WTC11 (cell line): ENCODE measurements around the gene PDIA6. TPM values are rescaled to one million over a fixed set of nuclear protein-coding genes. Genes with fewer than 3 reads are reported as not detected.
"Not testable (repeated sequence)": the region's sequence is repeated elsewhere in the genome, so short reads cannot be mapped to it uniquely, and the experiment has no call there.

Experiments
- ATAC-seq: fragments of 200-7000 bp; cut with Tn5 transposase; 2 replicates; pipeline ENCODE4 v1.10.0; 2021; ENCODE audit warnings: mild to moderate bottlenecking, moderate library complexity
- CTCF ChIA-PET: fragments of 300-600 bp; sonication (Branson Sonifier 250); formaldehyde crosslinking; loops from one replicate; lab custom pipeline; 2021; ENCODE audit warnings: antibody characterized with exemption; lab: Charles Lee
- POLR2A ChIA-PET: fragments of 350-600 bp; sonication (Branson Sonifier 250); formaldehyde crosslinking; loops from one replicate; lab custom pipeline; 2021; ENCODE audit warnings: antibody characterized with exemption; lab: Charles Lee
- DNase-seq: peaks from one replicate; pipeline ENCODE4 v3.0.0; 2021; ENCODE audit warnings: low spot score
- H3K27ac Mint-ChIP-seq: 2 replicates; pipeline ENCODE4 v1.8.0; 2021; ENCODE audit warnings: mixed read lengths
- H3K27me3 Mint-ChIP-seq: 2 replicates; pipeline ENCODE4 v1.8.0; 2021; ENCODE audit warnings: low read depth, mild to moderate bottlenecking, moderate library complexity, mixed read lengths
- H3K36me3 Mint-ChIP-seq: 2 replicates; pipeline ENCODE4 v1.8.0; 2021; ENCODE audit warnings: mixed read lengths
- H3K4me1 Mint-ChIP-seq: 2 replicates; pipeline ENCODE4 v1.8.0; 2022; ENCODE audit warnings: mixed read lengths
- H3K4me3 Mint-ChIP-seq: 2 replicates; pipeline ENCODE4 v1.8.0; 2021; ENCODE audit warnings: mild to moderate bottlenecking, moderate library complexity, mixed read lengths
- H3K9me3 Mint-ChIP-seq: 2 replicates; pipeline ENCODE4 v1.8.0; 2021; ENCODE audit warnings: mixed read lengths
- CDX4 ChIP-seq: fragments of 250-450 bp; sonication (Bioruptor Pico); IDR thresholded peaks from 2 replicates; pipeline ENCODE4 v1.9.0; 2021; ENCODE audit warnings: moderate library complexity, mild to moderate bottlenecking, inconsistent platforms, borderline replicate concordance
- JAZF1 ChIP-seq: fragments of 250-450 bp; sonication (Bioruptor Pico); IDR thresholded peaks from 2 replicates; pipeline ENCODE4 v1.9.0; 2021; ENCODE audit warnings: moderate library complexity, mild to moderate bottlenecking, inconsistent platforms
- OVOL2 ChIP-seq: fragments of 250-450 bp; sonication (Bioruptor Pico); IDR thresholded peaks from 2 replicates; pipeline ENCODE4 v1.9.0; 2021; ENCODE audit warnings: mild to moderate bottlenecking, borderline replicate concordance
- PRRX2 ChIP-seq: fragments of 250-450 bp; sonication (Bioruptor Pico); IDR thresholded peaks from 2 replicates; pipeline ENCODE4 v1.8.0; 2021; ENCODE audit warnings: mild to moderate bottlenecking
- SMAD4 ChIP-seq: sonication (generic); formaldehyde crosslinking; IDR thresholded peaks from 2 replicates; pipeline ENCODE4 v1.8.0; 2022; ENCODE audit warnings: mild to moderate bottlenecking, missing genetic modification reagents
- TCF7 ChIP-seq: sonication (generic); formaldehyde crosslinking; IDR thresholded peaks from 2 replicates; pipeline ENCODE4 v1.8.0; 2022; ENCODE audit warnings: mild to moderate bottlenecking, low read depth, missing genetic modification reagents, moderate library complexity
- TP53 ChIP-seq: sonication (generic); formaldehyde crosslinking; IDR thresholded peaks from 2 replicates; pipeline ENCODE4 v1.8.1; 2023; ENCODE audit warnings: mild to moderate bottlenecking, missing genetic modification reagents
- USF2 ChIP-seq: sonication (generic); formaldehyde crosslinking; IDR thresholded peaks from 2 replicates; pipeline ENCODE4 v1.8.1; 2023; ENCODE audit warnings: mild to moderate bottlenecking, missing genetic modification reagents, moderate library complexity
- ZNF121 ChIP-seq: sonication (generic); formaldehyde crosslinking; IDR thresholded peaks from 2 replicates; pipeline ENCODE4 v1.8.0; 2023; ENCODE audit warnings: missing genetic modification reagents
- ZNF219 ChIP-seq: sonication (generic); formaldehyde crosslinking; IDR thresholded peaks from 2 replicates; pipeline ENCODE4 v1.8.0; 2023; ENCODE audit warnings: missing genetic modification reagents, mild to moderate bottlenecking, borderline replicate concordance
- ZNF263 ChIP-seq: sonication (generic); formaldehyde crosslinking; IDR thresholded peaks from 2 replicates; pipeline ENCODE4 v1.8.1; 2022; ENCODE audit warnings: low read depth, mild to moderate bottlenecking, moderate library complexity, missing genetic modification reagents
- ZNF671 ChIP-seq: fragments of 250-450 bp; sonication (Bioruptor Pico); IDR thresholded peaks from 2 replicates; pipeline ENCODE4 v1.8.0; 2021; ENCODE audit warnings: mild to moderate bottlenecking
- total RNA-seq: library from RNA; stranded (reverse); gene quantifications from 3 replicates; pipeline ENCODE4 v1.2.3, GENCODE V29; 2021
- TF ChIP-seq, protein P1 (sequence below): fragments of 250-450 bp; sonication (Bioruptor Pico); IDR thresholded peaks from 2 replicates; pipeline ENCODE4 v1.9.0; 2021; ENCODE audit warnings: mild to moderate bottlenecking
- TF ChIP-seq, protein P2 (sequence below): sonication (generic); formaldehyde crosslinking; IDR thresholded peaks from 2 replicates; pipeline ENCODE4 v1.8.0; 2023; ENCODE audit warnings: mild to moderate bottlenecking, missing genetic modification reagents
- TF ChIP-seq, protein P3 (sequence below): sonication (generic); formaldehyde crosslinking; IDR thresholded peaks from 2 replicates; pipeline ENCODE4 v1.8.0; 2022; ENCODE audit warnings: missing genetic modification reagents

The PDIA6 gene
- total RNA-seq, 1 experiment from 2014 or later, result 331 TPM

- H3K9me3 Mint-ChIP-seq, H3K4me3 Mint-ChIP-seq, H3K27me3 Mint-ChIP-seq, DNase-seq, CTCF ChIA-PET, H3K27ac Mint-ChIP-seq, ATAC-seq, POLR2A ChIA-PET: not testable (repeated sequence)
- Mint-ChIP-seq H3K4me1 (peaks cover 22% of the 10 kb centered on the region), H3K36me3 (peaks cover 45% of the 10 kb centered on the region)
- peak; percentile 42; the same call in 1 of the 2 replicates for TF ChIP-seq ZNF121
Observed at GRCh38 chr2:10805990-10806389, 6.6 kb downstream of the PDIA6 start.

GRCh38 chr2:10802657-10803056 is 9.9 kb downstream of the PDIA6 start:
- TF ChIP-seq SMAD4 (CRISPR knock-in tag) (no peak), USF2 (CRISPR knock-in tag) (no peak), PRRX2 (CRISPR knock-in tag) (no peak), ZNF263 (CRISPR knock-in tag) (no peak), CDX4 (no peak), OVOL2 (CRISPR knock-in tag) (no peak), ZNF219 (CRISPR knock-in tag) (no peak), ZNF671 (CRISPR knock-in tag) (no peak), TCF7 (CRISPR knock-in tag) (no peak), JAZF1 (CRISPR knock-in tag) (no peak), TP53 (CRISPR knock-in tag) (no peak)
- TF ChIP-seq, protein P1, sequence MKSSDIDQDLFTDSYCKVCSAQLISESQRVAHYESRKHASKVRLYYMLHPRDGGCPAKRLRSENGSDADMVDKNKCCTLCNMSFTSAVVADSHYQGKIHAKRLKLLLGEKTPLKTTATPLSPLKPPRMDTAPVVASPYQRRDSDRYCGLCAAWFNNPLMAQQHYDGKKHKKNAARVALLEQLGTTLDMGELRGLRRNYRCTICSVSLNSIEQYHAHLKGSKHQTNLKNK (CRISPR knock-in tag), result no peak
- TF ChIP-seq, protein P2, sequence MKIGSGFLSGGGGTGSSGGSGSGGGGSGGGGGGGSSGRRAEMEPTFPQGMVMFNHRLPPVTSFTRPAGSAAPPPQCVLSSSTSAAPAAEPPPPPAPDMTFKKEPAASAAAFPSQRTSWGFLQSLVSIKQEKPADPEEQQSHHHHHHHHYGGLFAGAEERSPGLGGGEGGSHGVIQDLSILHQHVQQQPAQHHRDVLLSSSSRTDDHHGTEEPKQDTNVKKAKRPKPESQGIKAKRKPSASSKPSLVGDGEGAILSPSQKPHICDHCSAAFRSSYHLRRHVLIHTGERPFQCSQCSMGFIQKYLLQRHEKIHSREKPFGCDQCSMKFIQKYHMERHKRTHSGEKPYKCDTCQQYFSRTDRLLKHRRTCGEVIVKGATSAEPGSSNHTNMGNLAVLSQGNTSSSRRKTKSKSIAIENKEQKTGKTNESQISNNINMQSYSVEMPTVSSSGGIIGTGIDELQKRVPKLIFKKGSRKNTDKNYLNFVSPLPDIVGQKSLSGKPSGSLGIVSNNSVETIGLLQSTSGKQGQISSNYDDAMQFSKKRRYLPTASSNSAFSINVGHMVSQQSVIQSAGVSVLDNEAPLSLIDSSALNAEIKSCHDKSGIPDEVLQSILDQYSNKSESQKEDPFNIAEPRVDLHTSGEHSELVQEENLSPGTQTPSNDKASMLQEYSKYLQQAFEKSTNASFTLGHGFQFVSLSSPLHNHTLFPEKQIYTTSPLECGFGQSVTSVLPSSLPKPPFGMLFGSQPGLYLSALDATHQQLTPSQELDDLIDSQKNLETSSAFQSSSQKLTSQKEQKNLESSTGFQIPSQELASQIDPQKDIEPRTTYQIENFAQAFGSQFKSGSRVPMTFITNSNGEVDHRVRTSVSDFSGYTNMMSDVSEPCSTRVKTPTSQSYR (CRISPR knock-in tag), result no peak
- TF ChIP-seq, protein P3, sequence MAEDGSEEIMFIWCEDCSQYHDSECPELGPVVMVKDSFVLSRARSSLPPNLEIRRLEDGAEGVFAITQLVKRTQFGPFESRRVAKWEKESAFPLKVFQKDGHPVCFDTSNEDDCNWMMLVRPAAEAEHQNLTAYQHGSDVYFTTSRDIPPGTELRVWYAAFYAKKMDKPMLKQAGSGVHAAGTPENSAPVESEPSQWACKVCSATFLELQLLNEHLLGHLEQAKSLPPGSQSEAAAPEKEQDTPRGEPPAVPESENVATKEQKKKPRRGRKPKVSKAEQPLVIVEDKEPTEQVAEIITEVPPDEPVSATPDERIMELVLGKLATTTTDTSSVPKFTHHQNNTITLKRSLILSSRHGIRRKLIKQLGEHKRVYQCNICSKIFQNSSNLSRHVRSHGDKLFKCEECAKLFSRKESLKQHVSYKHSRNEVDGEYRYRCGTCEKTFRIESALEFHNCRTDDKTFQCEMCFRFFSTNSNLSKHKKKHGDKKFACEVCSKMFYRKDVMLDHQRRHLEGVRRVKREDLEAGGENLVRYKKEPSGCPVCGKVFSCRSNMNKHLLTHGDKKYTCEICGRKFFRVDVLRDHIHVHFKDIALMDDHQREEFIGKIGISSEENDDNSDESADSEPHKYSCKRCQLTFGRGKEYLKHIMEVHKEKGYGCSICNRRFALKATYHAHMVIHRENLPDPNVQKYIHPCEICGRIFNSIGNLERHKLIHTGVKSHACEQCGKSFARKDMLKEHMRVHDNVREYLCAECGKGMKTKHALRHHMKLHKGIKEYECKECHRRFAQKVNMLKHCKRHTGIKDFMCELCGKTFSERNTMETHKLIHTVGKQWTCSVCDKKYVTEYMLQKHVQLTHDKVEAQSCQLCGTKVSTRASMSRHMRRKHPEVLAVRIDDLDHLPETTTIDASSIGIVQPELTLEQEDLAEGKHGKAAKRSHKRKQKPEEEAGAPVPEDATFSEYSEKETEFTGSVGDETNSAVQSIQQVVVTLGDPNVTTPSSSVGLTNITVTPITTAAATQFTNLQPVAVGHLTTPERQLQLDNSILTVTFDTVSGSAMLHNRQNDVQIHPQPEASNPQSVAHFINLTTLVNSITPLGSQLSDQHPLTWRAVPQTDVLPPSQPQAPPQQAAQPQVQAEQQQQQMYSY (CRISPR knock-in tag), result no peak
- TF ChIP-seq, all 79 proteins: peak for 0
- DNase-seq (no peak), ATAC-seq (no peak)
- Mint-ChIP-seq H3K9me3 (no peaks in the 10 kb centered on the region; the same call in 1 of the 2 replicates), H3K36me3 (peaks cover 49% of the 10 kb centered on the region), H3K4me1 (peaks cover 16% of the 10 kb centered on the region), H3K27ac (peak overlapping the region; percentile 17; the same call in 1 of the 2 replicates), H3K4me3 (no peak overlapping the region), H3K27me3 (no peaks in the 10 kb centered on the region)
- CTCF ChIA-PET, result no interaction called here
- POLR2A ChIA-PET, result no interaction called here
